Peyer's patch (tissue), 4 donors: ENCODE results near the gene PBX1.

Experiments
- CTCF ChIP-seq, 6 experiments: fragments of 450-650 bp in 4 of 6; fragments of 200-600 bp in 2 of 6; sonication (generic) in 1 of 6; IDR thresholded peaks; one replicate each; pipeline ENCODE4 v1.5.1; 2017 to 2019; ENCODE audit warnings: antibody characterized with exemption in 6 of 6, mild to moderate bottlenecking in 3 of 6, moderate library complexity in 1 of 6
- POLR2A ChIP-seq, 2 donors: fragments of 450-650 bp; IDR thresholded peaks; one replicate each; pipeline ENCODE4 v1.5.1; 2017; ENCODE audit warnings: antibody characterized with exemption in 2 of 2, mild to moderate bottlenecking in 2 of 2, moderate library complexity in 2 of 2

- no peak for TF ChIP-seq POLR2A (IDR thresholded peaks at IDR 0.05)
- no peak for TF ChIP-seq CTCF (IDR thresholded peaks at IDR 0.05)
Measured at GRCh38 chr1:164713456-164714207, 154.6 kb downstream of the PBX1 start.
